Hematopoietic multipotent progenitor cell treated with erythropoietin and hydrocortisone succinate and interleukin-3 and kit ligand, for 6 days (in vitro differentiated cells): ENCODE results near the gene MYO1F.
"Not testable (repeated sequence)": the region's sequence is repeated elsewhere in the genome, so short reads cannot be mapped to it uniquely, and the experiment has no call there.

Experiments
- DNase-seq: peaks from one replicate; pipeline ENCODE4 v3.0.0-alpha.2; 2015

MYO1F gene

DNA sequence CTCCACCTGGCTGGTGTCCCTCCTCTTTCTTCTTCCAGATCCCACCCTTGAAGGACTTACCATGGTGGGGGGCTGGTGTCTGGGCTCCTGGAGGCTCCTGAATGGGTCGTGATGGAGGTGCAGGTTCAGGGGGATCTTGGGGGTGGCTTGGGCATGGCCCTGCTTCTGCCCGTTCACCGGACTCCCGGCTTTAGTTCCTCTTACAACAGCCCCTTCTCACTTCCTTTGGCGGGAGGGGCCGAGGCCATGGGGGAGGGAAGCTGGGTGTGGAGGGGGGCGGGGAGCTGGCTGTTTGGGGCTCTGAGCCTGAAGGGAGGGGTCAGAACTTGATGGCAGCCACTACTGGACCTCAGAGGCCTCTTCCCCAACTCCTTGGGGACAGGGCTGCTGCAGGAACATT lies at the start of gene MYO1F:
TSS of gene MYO1F (minus strand) at position 196 of the 400 bp plus-strand sequence. CDS start at position 63, 133 bp downstream.
- peak; percentile 66 for DNase-seq

DNA sequence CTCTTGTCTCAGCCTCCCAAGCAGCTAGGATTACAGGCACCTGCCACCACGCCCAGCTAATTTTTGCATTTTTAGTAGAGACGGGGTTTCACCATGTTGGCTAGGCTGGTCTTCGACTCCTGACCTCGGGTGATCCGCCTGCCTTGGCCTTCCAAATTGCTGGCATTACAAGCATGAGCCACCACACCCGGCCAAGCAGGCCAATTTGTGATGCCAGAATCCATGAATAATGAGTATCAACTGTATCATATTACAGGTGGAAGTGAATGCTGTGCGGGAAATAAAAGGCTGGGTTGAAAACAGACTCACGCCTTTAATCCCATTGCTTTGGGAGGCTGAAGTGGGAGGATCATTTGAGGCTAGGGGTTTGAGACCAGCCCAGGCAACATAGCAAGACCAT lies 49.6 kb upstream of the MYO1F start:
- DNase-seq = no peak

DNA sequence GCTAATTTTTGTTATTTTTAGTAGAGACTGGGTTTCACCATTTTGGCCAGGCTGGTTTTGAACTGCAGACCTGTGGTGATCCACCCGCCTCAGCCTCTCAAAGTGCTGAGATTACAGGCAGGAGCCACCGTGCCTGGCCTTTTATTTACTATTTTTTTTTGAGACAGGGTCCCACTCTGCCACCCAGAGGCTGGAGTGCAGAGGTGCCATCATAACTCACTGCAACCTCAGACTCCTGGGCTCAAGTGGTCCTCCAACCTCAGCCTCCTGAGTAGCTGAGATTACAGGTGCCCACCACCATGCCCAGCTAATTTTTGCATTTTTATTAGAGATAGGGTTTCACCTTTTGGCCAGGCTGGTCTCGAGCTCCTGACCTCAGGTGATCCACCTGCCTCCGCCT lies 45.6 kb upstream of the MYO1F start:
- peak; percentile 31 for DNase-seq

DNA sequence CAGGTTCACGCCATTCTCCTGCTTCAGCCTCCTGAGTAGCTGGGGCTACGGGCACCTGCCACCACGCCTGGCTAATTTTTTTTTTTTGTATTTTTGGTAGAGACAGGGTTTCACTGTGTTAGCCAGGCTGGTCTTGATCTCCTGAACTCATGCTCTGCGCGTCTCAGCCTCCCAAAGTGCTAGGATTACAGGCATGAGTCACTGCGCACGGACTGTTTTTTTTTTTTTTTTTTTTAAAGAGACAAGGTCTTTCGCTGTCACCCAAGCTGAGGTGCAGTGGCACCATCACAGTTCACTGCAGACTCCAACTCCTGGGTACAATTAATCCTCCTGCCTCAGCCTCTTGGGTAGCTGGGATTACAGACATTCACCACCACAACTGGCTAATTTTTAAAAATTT lies 41.5 kb upstream of the MYO1F start:
- DNase-seq = no peak

DNA sequence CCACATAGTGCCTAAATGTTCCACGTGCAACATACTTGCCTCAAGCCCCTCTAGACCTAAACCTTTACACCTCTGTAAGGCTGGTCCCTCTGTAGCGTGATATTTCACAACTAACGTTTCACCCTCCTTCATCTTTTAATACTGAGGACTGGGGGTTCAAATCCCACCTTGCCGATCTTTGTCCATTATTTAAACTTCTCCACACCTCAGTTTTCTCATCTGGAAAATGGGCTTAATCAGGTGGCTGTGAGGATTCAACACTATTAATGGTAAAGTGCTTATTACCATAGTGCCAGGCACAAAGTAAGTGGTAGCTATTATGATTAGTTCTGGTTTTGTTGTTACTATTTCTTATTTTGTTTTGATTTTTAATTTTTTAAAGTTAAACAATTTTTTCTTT lies 40.7 kb upstream of the MYO1F start:
- DNase-seq = no peak

DNA sequence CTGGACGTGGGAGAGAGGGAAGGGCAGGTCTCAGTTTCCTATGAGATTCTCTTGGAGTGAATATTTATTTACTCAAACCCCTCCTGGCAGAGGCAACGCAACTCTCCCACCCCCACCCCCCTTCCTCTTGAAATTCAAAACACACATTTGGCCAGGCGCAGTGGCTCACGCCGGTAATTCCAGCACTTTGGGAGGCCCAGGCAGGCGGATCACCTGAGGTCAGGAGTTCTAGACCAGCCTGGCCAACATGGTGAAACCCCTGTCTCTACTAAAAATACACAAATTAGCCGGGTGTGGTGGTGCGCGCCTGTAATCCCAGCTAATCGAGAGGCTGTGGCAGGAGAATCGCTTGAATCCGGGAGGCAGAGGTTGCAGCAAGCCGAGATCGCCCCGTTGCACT lies 40.1 kb upstream of the MYO1F start:
- DNase-seq = not testable (repeated sequence)

DNA sequence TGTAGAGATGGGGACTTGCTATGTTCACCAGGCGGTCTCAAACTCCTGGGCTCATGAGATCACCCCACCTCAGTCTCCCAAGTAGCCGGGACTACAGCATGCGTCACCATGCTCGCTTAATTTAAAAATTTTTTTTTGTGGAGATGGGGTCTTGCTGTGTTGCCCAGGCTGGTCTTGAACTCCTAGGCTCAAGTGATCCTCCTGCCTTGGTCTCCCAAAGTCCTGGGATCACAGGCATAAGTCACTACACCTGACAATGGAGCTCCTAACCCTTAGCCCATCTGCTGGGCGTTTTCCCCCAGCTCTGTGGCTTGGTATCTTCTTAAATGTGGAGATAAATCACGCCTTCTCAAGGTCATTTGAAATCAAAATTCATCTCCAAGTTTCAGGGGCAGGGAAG lies 39.6 kb upstream of the MYO1F start:
- DNase-seq = no peak

DNA sequence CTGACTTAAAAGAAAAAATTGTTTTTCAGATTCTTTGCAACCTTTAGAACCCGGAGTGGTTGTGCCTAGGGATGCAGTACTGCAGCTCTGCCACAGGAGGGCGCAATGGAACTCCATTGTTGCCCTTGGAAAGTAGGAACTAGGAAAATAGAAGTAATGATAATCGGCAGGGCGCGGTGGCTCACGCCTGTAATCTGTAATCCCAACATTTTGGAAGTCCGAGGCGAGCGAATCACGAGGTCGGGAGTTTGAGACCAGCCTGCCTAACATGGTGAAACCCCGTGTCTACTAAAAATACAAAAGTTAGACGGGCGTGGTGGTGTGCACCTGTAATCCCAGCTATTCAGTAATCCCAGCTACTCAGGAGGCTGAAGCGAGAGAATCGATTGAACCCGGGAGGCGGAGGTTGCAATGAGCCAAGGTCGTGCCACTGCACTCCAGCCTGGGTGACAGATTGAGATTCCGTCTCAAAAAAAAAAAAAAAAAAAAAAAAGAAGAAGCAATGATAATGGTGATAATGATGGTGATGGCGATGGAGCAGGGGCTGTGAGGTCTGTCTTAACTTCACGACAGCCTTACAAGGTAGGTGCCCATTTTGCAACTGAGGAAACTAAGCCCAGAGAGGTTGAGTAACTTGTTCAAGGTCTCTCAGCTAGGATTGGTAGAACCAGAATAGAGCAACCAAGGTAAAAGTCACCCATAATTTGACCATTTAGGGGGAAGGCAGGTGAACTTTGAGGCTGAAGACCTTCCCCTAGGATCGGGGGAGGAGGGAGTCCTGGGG lies 38.8 kb upstream of the MYO1F start:
- peak; percentile 79 for DNase-seq

DNA sequence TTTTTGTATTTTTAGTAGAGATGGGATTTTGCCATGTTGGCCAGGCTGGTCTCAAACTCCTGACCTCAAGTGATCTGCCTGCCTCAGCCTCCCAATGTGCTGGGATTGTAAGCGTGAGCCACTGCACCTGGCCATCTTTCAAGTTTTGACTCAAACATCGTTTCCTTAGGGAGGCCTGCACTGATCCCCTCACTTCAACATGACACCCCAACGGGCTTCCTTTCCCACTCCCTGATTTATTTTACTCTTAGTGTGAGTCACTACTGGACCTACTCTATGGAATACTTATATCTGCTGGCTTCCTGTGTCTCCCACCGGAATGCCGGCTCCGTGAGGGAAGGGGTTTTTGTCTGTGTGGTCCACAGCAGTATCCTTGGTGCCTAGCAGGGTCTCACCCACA lies 37.8 kb upstream of the MYO1F start:
- no peak for DNase-seq

DNA sequence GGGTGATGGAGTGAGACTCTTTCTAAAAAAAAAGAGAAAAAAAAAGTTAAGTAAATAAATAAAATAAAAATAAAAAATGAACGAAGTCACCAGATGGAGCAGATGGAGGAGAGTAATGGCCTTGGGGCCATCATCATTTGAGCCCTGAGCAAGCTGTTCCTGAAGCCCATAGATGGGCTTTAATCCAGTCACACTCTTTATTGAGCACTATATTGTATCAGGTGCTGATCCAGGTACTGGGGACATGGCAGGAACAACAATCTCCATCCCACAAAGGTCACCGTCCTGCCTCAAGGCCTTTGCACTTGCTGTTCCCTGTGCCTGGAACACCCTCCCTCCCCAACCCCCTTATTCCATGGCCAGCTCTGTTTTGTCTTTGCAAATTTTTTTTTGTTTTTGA lies 37.2 kb upstream of the MYO1F start:
- no peak for DNase-seq

DNA sequence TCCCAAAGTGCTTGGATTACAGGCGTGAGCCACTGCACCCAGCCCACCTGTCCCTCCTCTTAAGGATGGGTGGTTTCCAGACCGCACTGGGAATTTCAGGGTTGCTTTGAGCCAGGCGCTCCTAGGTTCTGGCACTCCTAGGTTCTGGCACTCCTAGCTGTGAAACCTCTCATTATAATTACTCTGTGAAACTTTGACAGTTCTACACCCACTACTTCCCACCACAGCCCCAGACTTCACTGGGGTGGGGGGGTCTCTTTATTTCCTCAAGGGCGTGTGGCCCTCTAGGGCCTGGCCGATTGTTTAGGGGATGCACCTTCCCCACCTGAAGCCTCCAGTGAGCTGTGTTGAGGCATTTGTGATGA lies 35.5 kb upstream of the MYO1F start:
- no peak for DNase-seq

DNA sequence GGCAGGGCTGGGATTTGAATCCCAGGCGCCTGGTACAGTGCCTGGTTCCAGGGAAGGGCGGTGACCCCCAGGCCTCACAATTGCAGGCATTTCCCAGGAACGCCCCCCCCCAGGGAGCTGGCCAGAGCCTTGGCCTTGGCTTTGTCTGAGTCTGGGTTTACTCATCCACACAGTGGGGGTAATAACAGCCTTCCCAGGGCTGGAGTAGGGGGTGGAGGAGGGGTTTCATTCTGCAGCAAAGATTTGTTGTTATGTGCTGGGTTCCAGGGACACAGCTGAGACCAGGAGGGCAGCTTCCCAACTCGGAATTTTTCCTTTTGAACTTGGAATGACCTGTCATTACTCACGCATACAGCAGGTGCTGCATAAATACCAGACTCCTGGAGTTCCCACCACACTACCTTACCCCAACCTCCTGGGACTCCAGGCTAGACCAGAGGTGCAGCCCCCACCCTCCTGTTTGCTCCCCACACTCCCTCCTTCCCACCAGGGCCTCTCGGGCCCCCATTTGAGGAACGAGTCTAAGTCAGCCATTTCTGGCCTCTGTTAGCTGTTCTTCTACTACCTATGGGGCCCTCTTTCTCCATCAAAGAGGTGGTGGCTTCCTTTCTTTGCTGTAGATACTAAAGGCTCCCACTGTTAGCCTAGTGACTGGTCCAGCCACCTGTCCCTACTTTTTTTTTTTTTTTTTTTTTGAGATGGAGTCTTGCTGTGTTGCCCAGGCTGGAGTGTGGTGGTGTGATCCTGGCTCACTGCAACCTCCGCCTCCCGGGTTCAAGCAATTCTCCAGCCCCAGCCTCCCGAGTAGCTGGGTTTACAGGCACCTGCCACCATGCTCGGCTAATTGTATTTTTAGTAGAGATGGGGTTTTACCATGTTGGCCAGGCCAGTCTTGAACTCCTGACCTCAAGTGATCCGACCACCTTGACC lies 34.9 kb upstream of the MYO1F start:
- DNase-seq = peak; percentile 44

DNA sequence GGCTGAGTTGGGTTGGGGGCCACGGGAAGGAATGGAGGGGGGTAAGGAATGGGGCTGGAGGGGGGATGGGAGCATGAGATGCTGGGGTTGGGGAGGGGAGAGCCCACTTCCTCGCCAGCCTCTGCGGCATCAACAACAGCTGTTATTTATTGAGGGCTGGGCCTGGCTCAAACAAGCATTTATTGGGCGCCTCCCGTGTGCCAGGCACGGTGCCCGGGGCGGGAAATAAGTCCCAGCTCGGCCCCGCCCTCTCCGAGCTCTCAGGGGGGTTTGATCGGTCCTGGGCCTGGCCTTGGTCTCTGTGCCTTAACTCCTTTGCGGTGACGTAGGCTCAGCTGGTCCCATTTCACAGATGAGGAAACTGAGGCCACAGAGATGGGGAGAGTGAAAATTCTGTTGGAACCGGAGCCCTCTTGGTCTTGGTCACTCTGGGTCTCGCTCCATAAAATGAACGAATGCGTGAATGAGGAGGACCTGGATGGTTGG lies 34.2 kb upstream of the MYO1F start:
- peak; percentile 42 for DNase-seq

DNA sequence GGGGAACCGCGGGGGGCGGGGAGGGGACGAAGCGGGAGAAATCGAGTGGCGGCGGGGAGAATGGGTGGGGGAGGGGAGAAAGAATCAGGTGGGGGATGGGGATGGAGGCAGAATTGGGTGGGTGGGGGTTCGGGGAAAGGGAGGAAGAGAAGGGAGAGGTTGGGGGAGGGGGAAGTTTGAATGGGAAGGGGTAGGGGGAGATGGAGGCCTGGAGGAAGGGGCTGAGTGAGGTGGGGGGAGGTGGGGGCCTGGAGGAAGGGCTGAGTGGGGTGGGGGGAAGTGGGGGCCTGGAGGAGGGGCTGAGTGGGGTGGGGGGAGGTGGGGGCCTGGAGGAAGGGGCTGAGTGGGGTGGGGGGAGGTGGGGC lies 33.7 kb upstream of the MYO1F start:
- no peak for DNase-seq

DNA sequence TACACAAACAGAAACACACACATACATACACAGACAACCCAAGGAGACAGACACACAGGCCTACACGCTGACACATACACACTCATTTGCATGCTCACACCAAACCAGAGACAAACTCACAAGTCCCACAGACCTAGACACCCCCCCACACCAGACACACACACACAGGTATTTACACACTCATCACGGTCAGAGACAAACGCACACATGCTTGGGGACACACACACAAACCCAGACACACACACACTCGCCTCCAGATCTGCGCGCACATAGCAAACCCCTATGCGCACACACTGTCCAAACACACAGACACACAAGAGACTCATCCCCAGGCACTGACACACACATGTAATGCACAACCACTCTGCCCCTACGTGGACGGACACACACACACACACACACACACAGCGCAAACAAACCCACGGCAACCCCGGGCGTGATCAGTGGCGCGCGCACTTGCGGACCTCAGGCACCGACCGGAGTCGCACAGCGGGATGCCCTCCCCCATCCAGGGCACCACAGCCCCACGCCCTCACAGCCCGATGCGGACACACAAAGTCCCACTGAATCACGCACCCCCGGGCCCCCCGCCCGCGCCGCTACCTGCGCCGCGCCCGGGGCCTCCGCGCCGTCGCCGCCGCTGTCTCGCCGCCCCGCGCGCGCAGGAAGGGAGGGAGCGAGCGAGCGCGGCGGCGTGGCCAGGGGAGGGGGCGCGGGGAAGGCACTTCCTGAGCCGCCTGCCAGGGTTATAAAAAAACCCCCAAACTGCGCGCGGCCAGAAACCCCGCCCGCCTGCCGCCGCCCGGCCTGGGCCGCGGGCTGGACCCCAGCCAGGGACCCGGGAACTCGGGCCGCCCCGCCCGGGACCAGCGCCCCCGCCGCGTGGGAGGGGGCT lies 33.0 kb upstream of the MYO1F start, which contains the start of gene ADAMTS10:
TSS of gene ADAMTS10 (minus strand) at position 675 of the 895 bp plus-strand sequence. CDS start 5,005 bp downstream, outside the sequence.
- peak; percentile 47 for DNase-seq

DNA sequence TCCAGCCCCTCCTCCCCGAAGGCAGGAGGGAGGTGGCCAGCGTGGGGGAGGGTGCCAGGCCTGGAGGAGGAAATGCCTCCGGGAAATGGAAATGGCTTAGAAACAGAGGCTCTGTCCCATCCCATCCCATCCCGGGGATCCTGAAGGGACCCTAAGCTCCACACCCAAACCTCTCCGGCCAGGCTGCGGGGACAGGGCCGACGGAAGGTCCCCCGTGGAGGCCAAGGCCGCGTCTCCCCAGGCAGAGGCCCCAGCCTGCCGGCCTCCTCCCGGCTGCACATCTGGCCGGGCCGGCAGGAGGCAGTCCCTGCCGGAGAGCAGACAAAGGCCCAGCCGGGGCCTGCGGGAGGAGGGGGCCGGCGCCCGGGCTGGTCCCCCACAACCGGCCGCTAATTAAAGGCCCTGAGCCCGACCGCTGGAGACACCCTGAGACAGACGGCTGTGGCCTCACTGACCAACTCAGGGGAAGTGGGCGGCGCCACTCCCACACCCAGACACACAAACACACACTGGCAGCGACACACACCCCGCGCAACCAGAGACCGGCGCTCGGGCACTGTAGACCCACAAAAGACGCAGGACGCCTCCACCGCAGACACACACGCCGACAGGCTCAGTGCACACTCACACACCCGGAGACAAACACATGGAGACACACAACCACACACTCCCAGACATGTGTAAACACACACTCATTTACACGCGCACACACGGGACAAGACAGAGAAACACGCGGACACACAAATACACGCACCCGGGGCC lies 32.2 kb upstream of the MYO1F start:
- DNase-seq = peak; percentile 65

DNA sequence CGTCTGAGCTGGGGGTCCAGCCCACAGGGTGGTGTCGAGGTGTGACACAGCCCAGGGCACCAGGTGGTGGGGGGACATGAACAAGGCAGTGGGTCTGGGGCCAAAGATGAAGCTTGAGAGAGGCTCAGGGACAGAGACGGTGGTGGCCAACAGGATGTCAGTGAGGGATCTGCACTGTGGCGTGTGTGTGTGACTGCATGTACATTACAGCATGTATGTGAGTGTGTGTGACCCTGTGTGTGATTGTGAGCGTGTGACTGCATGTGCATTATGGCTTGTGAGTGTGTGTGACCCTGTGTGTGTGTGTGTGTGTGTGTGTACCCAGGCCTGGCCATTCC lies 31.7 kb upstream of the MYO1F start:
- DNase-seq = no peak

DNA sequence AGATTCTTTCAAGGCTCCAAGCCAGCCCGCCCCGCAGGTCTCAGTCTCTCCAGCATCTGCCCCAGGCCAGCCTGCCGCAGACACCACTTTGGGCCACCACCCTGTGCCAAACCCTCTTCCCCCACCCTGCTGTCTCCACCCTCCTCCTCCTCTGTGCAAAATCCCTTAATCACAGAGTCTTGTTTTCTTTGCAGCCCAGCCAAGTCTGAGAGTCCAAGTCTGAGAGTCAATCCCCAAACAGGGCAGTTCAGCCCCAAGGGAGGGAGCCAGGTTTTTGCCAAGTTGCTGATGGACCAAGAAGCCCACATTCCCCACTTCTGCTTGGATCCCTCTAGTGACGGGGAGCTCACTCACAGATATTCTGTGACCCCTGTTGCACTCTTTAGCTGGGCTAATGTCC lies 30.1 kb upstream of the MYO1F start:
- DNase-seq = peak; percentile 30

DNA sequence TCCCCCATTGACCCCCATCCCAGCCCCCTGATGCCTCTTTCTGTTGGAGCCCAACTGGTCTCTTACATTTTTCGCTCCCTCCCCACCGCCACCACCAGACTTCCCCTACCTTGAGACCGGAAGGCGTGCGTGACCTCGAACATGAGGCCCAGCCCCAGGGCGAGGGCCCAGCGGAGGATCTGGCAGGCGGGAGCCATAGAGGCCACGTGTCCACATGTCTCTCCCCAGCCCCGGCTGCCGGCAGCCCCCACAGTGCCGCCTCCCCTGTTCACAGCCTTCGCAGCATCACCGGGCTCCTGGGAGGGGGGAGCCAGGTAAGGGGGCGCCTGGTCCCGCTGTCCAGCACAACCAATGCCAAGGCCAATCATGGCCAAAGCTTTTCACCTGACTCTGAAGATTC lies 28.3 kb upstream of the MYO1F start:
- no peak for DNase-seq

DNA sequence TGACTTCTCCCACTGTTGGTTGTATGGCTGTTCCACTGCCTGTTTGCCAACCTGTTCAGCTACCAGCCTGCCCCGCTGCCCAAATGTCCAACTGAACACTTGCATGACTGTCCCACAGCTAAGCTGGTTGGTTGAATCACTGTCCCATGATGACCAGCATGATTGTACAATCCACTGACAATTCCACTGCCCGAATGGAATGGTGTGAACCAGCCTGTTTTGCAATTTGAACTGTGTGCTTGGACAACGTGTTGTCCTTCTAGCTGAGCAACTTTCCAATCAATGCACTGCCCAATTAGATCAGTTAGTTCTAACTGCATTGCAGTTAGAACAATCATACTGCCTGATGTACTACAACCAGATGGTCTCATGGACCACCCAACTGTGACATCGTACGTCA lies 24.6 kb upstream of the MYO1F start:
- no peak for DNase-seq

DNA sequence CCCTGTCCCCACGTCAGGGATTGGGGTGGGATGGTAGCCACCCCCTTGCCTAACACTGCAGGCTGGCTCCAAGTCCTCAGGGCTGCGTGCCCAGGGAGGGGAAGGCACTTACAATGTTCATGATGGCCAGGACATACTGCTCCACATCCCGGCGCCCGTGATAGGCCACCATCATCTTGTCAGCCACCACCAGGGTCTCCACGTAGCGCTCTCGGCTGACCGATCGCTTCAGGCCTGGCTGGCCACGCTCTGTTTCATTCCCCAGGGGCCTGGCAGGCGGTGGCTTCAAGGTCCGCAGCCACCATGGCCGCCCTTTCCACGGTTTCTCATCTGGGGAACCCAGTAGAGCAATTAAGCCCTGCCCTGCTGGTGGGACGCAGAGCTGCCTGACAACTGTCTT lies 23.6 kb upstream of the MYO1F start:
- DNase-seq = no peak

DNA sequence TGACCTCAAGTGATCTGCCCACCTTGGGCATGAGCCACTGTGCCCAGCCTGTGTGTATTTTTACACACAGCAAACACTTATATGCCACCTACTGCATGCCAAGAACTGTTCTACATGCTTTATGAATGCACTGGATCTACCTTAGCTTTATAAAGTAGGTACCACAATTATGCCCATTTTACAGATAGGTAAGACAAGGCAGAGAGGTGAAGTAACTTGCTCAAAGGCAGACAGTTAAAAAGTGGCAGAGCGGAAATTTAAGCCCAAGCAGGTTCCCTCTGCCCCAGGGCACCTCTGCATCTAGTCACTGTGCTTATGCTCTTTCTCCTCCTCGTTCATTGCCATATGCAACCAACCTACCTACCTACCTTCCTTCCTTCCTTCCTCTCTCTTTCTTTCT lies 22.8 kb upstream of the MYO1F start:
- DNase-seq = no peak
